NCI-H2171 treated with DMSO at 0.1 percent for 48 hours (cell line): ENCODE data around the gene ELAVL1.
"Not testable (repeated sequence)": the region's sequence is repeated elsewhere in the genome, so short reads cannot be mapped to it uniquely, and the experiment has no call there.

Experiments
- DNase-seq: peaks from one replicate; lab custom pipeline; 2025; lab: John Stamatoyannopoulos, UW

Gene ELAVL1

DNA sequence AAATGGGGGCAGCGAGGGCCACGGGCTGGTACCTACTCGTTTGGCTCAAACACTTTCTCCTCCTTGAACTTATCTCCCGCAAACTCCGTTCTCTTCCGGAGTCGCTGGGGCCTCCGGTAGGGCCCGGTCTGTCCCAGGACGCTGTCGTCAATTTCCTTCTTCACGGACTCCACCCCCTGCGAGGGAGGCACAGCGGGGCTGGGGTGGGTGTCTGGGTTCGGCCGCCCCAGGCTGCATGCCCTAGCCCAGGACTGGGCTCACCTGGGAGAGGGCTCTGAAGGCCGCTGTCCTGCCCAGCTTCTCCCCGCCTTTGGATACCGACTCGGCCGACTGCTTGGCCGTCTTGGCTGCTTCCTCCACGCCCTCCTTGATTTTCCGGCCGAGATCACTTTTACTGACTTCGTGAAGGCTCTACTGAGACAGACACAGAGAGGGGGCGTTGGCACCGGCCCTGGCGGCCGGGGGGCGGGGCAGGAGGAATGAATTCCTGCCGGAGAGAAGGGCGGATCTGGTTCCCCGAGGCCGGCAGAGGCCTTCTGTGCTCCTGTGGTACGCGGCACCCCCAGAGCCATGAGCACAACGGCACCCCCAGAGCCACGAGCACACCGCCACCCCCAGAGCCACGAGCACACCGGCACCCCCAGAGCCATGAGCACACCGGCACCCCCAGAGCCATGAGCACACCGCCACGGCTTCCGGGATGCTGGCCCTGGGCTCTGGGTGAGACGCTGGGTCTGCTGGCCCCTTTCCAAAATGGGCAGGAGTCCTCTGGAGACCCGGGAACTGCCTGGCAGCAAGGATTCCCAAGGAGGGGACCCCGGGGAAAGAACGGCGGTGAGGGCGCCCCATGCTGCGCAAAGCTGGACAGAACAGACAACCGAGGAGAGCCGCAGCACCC, 71.4 kb downstream of the ELAVL1 start:
- DNase-seq = no peak

DNA sequence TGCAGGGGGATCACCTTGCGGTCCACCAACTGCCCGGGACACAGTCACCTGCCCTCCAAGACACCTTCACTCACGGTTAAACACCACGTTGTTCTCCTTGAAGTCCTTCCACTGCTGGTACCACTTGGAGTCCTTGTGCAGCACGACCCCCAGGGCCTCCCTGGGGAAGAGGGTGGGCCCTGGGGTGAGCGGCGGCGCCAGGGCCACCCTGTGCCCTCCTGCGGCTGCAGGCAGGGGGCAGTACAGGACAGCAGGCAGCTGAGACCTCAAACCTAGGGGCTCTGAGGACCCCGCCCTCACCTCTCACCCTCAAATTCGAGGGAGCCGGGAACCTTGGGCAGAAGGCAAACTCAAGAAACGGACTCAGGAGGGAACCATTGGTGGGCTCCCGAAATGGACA, 72.0 kb downstream of the ELAVL1 start:
- DNase-seq = no peak

DNA sequence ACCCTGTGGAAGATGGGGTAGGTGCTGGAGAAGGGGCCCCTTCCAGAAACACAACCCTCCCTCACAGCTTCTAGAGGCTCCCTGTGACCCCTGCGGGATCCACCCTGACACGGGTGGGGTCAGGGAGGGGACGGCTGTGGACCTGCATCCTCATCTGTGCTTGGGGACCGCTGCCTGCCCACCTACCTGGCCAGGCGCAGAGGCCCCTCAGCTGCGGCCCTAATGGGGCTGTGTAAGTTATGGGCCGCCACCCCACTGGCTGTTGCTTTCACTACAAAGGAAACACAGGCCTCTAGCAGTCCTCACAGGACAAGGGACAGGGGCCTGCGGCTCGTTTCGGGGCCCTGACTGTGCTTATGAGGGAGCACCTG, 72.5 kb downstream of the ELAVL1 start:
- DNase-seq = no peak

DNA sequence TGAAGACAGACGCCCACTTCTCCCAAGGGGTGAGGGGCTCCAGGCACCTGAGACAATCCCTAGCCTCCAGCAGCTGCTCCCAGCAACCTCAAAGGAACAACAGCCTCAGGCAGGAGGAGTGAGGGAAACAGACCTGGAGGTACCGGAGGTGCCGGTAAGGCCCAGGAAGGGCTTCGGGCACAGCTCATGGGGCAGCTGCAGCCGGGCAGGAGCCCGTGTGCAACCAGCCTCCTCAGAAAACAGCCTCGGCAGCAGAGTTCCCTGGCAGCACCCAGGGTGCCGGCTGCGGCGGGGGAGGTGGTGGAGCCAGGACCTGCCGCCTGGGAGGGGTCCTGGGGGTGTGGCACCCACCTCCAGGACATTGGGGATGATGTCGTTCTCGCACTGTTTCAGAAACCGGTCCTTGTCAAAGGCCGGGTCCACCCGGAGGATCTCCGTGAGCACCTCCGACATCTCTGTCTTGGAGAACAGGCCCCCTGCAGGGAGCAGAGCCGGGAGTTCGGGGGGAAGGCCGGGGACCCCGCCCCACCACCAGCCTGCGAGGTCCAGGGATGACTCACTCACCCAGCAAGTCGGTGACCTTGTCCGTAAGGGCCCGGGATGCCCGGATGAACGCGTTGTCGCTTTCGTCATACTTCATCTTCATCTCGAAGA, 73.0 kb downstream of the ELAVL1 start:
- no peak for DNase-seq

DNA sequence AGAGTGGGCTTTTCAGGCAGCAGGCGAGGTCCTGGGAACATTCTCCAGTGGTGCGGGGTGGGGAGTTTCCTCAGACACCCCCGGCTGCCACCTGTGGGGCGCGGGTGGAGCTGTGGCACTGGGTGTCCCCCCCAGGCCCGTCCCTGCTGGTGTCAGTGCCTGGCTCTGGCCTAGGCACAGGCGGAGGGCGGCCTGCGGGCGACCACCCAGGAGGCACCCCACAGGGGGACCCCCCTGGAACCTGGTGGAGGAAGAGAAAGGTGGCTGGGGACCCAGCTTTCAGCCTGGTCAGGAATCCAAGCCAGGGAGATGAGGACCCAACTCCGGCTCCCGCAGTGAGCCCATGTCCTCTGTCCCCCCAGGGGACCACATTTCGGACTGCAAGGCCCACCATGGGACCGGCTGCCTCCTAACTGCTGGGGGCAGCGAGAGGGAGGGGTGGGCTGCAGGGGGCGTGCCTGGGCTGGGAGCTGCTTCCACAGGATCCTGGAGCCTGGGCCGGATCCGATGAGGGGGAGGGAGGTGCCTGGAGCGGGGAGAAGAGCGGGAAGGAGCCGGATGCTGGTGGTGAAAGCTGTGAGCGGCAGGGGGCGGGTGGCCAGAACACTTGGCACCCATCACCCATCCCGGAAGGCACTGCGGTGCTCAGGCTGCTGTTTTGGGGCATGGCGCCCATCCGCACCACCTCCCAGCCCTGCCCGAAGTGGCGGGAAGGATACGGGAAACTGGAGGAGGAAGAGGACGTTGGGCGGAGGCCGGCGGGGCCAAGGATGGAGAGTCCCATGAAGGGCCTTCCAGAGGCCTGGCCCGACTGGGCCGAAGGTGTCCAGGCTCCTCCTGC, 74.0 kb downstream of the ELAVL1 start:
- DNase-seq = no peak

DNA sequence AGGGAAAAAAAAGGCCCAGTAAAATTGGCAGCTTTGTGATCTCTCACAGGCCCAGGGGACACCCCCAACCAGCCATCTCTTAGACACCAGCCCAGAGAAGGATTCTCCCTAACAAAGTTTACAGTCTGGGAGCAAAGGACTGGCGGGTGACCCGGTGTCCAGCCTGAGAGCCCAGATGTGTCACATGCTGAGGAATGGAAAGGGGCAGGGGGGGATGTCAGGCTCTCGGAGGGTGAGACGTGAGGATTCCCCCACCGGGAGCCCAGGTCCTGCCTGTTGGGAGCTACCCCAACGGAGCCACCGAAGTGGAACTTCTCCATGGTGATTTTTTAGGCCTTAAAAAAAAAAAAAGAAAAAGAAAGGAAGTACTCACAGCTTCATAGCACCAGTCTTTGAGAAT, 74.7 kb downstream of the ELAVL1 start:
- DNase-seq = no peak

DNA sequence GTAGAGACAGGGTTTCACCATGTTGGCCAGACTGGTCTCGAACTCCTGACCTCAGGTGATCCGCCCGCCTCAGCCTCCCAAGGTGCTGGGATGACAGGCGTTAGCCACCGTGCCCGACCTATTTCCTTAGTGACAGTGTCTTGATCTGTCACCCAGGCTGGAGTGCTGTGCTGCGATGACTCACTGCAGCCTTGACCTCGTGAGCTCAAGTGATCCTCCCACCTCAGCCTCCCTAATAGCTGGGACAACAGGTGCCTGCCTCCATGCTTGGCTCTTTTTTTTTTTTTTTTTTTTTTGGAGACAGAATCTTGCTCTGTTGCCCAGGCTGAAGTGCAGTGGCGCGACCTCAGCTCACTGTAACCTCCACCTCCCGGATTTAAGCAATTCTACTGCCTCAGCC, 75.4 kb downstream of the ELAVL1 start:
- DNase-seq = not testable (repeated sequence)

DNA sequence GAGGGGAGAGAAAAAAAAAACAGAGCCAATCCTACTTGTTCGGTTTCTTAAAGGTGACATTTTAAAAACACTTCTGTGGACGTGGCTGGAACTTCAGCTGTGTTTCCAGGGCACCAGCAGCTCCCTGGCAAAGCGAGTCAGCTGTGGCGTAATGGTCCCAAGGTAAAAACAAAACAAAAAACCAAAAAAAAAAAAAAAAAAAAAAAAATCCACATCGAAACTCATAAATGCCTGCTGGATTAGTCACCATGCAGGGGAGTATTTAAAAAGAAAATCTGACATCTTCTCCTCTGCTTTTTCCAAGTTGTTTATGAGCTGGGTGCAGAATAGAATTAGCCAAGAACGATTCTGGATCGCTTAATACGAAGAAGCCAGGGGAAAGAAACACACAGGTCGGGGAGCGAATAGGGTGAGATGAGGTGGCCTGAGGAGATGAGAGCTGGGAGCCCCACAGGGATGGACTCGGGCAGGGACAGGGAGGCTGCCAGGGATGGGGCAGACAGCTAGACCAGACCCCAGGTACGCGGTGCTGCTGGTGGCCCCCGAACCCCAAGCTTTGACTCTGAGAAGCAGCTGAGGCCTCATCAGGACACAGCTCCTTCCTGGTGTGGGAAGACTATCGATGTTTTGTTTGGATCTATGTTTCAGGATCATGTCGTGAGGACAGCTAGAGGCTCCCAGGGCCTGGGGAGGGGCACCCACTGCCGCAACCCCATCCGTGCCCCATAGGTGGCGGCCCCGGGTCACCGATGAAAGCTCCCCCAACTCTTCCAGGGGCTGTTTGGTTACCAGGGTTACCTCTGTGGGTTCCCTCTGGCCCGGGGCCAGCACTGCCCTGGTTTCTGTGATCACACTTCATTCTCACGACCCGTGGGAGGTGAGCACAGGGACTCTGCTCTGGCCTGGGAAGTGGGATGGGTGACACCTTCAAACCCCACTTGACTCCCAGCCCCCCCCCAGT, 76.4 kb downstream of the ELAVL1 start:
- peak; percentile 59 for DNase-seq

DNA sequence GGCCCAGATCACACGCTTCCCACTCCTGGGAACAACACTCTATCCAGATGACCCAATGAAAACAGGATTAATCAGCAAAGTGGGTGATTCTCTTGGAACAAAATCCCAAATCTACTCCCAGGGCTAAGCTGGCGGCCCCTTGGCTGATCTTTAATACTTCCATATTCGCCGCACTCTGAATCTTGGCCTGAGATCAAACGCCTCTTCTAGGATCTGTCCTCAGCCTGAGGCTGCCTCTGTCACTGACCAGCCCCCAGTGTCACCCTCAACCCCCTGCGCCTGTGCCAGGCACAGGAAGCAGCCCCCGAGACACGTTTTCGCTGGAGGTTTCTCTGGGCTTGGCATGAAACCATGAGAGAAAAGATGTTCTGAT, 77.1 kb downstream of the ELAVL1 start:
- DNase-seq = no peak

DNA sequence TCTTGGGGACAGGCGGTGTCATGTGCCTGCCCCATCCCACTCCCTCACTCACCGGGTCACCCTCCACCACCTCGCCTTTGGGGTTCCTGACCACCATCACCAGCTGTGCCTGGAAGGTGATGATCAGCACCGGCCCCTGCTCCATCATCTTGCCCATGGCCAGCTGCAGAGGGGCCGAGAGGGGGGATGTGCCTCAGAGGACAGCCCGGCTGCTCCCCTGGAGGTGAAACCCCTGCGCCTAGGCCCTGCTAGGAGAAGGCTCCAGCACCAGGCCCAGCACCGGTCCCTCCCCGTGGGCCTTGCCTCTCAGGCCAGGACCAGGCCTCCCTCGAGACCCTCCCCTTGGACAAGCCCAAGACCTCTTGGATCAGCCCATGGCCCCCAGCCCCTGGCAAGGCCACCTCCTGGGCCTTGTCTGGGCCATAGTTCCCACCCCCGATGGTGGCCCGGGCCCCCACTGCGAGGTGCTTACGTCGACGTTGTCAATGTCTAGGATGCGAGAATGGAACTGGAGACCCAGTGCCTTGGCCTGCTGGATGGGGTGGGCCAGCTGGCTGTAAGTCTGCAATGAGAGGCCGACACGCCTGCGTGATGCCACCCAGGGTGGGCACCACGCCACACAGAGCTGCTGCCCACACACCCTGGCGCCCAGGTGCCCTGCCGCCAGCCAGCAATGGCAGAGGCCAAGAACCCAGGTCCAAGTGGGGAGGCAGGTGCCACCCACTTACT, 77.7 kb downstream of the ELAVL1 start:
- no peak for DNase-seq

DNA sequence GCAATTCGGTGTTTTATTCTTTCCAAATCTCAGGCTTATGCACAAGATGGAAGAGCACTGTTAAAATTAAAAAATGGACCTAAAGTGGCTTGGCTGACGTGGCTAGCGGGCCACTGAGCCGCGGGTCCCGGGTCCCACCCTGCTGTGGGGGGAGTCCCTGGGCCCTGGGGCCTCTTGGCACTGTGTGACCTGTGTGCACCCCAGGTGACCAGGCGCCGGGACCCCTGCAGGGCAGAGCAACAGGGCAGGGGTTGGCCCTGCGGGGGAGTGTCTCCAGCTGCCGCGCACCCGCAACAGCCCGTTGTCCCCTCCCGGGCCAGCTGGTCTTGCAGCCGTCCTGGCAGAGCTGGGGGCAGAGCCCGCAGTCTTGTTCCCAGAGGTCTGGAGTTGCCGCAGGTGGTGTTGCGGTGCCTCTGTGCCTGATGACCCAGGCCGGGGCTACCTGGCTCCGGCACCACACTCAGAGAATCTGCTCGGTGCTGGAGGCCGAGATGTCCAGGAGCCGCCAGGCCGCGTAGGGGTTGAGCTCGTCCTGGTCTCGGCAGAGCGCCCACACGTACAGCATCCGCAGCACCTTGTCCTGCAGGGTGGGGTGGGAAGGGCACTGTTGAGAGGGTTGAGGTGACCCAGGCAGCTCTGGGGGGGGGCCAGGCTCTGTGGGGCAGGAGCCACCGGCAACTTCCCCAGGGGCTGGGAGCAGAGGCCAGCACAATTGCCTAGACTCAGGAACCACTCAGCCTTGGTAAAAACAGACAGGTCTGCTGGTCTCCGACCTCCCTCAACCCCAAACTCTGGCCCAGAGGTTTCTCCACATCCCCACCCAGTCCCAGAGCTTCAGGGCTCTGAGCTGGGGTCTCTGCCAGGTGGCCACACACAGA, 78.5 kb downstream of the ELAVL1 start:
- DNase-seq = no peak

DNA sequence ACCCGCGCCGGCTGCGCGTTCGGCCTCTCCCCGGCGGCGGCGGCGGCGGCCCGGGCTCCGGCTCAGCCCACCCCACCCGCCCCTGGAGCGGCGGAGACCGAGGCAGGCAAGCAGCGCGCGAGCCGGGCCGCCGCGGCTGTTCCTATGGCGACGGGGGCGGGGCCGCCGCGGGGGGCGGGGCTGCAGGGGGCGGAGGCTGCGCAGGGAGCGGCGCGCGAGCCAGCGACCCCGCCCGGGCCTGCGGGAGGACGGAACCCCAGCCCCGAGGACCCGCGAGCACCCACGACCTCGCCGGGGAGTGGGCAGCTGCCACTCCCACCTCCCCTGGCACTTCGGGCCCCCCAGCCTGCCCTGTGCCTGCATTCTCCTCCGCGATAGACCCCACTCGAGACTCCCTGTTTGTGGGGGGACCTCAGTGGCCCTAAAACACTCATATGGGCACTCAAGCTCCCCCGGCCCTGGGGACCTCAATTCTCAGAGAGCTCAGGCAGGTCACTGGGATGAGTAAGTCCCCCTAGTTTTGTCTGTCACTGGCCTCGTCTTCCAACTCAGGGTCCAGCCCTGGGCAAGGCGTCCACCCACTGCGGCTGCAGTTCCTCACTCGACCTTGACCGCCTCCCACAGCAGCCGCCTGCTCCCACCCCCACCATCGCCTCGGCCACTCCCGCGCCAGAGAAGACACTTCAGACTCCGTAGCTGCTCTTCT, 79.3 kb downstream of the ELAVL1 start, which contains the start of gene CTXN1:
TSS of gene CTXN1 (minus strand) at position 115 of the 706 bp plus-strand sequence. CDS start 597 bp downstream, outside the sequence.
- peak; percentile 40 for DNase-seq

DNA sequence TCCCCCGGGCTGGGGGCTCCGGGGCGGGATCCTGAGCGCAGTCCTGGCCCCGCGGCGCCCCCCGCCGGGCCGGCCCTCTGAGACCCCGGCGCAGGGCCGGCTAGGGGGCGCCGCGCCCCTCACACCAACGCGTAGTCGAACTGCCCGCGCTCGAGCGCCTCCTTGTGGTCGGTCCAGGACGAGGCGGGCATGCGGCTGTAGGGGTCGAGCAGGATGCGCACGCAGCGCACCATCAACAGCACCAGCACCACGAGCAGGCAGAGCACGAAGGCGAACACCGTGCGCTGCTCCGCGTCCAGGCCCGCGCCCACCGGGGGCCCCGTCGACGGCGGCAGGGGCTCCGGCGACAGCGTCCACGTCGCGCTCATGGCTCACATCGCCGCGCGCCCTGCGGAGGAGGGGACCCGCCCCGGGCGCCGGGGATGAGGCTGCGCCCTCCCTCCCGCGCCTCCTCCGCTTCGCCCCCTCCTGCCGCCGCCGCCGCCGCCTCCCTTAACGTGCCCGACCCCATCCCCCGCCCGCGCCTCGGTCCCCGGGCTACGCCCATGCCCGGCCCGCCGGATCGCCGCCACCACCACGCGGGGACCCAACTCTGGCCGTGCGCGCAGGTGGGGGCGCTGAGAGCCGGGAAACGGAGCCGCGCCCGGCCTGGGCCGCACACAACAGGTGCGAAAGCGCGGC, 80.1 kb downstream of the ELAVL1 start:
- DNase-seq = peak; percentile 72

DNA sequence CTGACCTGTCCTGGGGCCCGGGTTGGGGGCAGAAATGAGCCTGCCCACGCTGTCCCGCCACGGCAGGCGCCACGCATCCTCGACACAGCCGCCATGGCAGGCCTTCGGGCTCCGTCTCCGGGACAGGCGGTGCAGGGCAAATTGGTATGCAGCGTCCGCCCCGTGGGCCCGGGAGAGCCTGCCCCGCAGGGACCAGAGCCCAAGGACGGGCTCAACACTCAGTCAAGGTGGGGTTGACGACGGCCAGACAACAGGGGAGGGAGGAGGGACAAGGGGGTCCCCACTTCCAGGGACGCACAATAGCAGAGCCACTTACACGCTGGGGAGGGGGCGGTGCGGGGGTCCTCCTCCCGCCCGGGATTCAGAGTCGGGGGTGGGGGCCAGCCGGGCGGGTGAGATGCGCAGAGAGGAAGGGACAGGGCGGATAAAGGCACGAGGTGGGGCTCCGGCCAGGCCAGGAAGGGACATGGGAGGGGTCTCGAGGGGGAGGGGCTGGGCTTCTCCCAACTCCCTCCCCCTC, 80.7 kb downstream of the ELAVL1 start:
- no peak for DNase-seq

DNA sequence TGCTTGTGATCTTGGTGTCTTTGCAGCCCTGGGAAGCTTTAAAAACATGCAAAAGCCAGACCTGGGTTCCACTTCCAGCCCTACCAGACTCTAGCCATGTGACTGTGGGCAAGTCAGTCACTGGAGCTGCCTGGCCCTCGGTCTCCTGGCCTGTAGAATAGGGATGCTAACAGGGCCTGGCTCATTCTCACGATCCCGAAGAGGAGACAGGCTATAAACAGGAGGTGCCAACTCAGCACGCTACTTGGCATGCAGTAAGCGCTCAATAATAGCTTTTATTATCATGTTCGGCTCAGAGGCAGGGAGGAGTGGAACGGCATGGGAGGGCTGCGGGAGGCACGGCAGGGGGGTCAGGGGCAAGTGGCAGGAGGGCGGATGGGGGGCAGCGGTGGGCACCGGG, 81.2 kb downstream of the ELAVL1 start:
- DNase-seq = no peak

DNA sequence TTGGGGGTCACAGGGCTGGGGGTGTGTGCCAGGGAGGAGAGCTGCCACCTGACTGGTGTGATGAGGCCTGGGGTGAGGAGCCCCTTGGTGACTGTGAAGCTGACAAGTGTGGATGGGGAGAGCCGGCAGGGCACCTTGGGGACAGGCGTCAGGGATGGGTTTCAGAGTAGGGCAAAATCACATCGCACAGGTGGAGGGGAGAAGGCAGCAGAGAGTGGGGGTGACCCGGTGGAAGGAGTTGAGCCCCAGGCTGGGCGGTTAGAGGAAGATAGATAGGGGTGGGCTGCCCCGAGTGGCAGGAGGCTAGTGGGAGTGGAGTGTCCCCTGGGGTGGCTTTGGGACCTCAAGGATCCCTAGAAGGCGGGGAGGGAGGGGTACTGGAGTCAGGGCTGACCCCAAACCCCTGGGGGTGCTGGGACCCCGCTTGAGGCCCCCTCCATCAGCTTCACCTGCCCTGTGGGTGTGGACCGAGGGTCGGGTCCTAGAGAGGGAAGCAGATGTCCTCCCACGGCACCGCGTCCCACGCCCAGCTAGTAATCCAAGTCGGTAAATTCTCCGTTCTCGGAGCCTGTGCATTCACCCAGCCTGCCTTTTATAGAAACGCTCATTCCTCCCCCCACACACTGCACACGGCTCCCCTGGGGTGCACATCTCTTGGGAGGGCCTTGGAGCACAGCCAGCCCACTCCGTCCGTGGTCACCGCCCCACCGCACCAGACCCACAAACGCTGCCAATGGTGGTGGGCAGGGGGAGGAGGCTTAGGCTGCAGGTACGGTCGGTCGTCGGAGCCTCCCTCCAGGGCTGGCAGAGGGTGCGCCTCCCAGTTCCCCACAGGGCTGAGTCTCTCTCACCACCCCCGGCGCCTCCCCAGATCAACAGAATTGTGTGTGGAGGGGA, 81.9 kb downstream of the ELAVL1 start:
- no peak for DNase-seq

DNA sequence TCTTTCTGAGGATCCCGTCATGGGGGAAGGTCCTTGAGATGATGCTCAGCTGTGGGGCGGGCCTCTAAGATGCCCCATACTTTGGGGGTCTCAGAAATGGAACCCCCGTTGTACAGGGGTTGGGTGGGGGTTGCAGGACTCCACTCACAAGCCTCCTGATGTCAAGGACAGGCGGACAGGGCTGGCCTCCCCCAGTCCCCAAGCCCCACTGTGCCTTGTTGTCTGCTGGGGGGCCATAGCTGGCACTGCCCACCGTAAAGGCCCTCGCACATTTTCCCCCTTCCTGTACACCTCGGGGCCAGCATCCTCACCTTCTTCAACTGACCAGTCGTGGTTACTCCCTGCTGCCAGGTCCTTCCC, 82.6 kb downstream of the ELAVL1 start:
- DNase-seq = no peak
